GM10266 (cell line): ENCODE data around the gene TUT4.

Experiments used
- DNase-seq: peaks from one replicate; pipeline ENCODE4 v3.0.0; 2012; ENCODE audit errors: extremely low spot score
- TF ChIP-seq, protein P1 (sequence below): IDR thresholded peaks from 2 replicates; pipeline ENCODE4 v1.5.1; 2012; ENCODE audit warnings: mild to moderate bottlenecking, low read depth; ENCODE audit not compliant: control insufficient read depth, insufficient read depth; ENCODE audit errors: missing control alignments

TUT4 gene

GRCh38 chr1:52554756-52555155 is 1.9 kb upstream of the TUT4 start:
- DNase-seq = no peak
- TF ChIP-seq, protein P1, sequence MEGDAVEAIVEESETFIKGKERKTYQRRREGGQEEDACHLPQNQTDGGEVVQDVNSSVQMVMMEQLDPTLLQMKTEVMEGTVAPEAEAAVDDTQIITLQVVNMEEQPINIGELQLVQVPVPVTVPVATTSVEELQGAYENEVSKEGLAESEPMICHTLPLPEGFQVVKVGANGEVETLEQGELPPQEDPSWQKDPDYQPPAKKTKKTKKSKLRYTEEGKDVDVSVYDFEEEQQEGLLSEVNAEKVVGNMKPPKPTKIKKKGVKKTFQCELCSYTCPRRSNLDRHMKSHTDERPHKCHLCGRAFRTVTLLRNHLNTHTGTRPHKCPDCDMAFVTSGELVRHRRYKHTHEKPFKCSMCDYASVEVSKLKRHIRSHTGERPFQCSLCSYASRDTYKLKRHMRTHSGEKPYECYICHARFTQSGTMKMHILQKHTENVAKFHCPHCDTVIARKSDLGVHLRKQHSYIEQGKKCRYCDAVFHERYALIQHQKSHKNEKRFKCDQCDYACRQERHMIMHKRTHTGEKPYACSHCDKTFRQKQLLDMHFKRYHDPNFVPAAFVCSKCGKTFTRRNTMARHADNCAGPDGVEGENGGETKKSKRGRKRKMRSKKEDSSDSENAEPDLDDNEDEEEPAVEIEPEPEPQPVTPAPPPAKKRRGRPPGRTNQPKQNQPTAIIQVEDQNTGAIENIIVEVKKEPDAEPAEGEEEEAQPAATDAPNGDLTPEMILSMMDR = no peak

DNA sequence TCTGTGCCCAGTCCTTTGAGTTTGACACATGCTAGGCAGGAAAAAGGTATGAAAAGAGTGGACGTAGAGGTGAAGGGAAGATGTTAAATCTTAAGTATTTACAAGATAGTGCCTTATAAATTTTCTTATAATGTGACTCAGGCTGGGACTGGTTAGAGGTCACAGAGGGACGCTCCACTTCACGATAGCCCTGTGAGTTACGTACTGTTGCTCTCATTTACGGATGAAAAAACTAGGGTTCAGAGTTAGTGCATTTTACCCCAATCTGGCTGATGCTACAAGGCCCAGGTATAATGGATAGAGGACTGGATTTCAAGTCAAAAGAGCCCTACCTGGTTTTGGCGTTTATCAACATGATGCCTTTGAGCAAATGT is 1.4 kb upstream of the TUT4 start:
- no peak for DNase-seq

DNA sequence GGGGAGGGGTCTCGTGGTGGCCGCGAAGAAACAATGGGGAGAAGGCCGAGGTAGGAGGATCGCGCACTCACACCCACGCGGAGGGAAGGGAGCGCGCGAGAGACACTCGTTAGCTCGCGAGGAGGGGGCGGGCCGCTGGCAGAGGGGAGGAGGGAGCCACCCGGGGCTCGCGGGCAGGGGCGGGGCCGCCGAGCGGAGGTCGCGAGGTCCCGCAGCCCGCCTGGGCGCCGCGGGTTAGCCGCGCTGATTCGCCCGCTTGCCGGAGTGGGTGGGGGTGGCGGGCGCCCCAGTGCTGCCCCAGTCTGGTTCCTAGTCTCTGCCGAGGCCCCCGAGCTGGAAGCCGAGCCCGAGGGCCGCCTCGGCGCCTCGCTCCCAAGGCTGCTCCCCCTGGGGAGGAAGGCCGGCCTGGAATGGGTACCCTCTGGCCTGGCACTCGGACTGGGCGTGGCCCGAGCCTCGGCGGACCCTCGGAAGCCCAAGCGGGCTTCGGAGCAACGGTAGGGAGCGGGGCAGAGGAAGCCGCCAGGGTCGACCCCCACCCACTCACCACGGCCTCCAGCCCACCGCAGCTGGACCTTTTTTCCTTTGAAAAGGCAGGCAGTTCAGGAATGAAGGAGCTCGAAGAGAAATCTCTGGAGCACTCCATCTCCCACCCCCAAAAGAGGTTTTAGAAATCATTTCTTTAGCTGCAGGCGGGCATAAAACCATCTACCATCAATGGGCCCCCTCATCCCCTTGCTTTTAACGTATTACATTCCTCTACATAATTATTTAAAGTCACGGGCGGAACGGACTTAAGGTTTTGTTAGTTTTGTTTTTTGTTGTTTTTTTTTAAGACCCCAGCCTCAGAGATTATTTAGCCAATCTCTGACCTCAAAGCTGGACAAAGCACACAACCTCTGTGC is 722 bp upstream of the TUT4 start:
- peak; percentile 92 for DNase-seq
- TF ChIP-seq, protein P1 = no peak

More for the DNA sequence above, 1.4 kb upstream of the TUT4 start:
- TF ChIP-seq, protein P1 = no peak

DNA sequence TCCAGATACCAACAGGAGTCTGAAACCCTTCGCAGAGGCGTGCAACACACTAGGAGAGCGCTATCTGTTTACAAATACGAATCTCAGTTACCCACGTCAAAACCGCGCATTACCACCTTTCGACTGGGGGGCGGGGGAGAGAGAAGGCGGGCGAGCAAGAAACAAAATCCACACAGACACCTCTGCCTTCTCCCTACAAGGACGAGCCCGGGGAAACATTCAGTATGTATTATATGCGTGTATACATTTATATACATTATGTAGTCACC is 722 bp downstream of the TUT4 start:
- DNase-seq = peak; percentile 55
- TF ChIP-seq, protein P1 = no peak

DNA sequence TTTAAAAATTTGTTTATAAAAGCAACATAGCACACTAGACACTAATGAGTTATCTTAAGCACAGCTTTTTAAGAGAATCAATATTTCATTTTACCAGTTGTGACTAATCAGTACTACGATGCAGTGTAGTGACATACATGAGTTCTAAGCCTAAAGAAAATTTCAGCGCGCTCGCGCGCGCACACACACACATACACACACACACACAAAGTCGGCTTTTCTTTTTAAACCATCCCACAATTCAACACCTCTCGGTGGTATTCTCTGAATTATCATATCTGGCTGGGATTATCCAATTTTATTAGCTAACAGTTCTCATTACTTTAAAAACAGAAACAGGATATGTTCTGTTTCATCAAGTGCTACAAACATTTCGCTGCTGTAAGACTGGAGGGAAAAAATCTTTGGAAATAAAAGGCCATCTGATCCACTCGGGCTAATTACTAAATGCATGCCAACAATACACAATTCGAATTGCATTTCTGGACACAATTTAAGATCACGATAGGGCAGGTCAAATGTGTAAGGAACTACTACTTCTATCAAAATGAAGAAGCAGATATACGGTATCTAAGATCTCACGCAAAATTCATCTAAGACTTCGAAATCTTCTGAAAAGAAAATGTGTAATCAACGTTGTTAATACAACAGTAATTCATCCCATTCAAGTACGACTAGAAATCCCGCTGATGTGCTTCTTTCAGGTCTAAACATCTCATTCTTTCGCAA is 1.2 kb downstream of the TUT4 start:
- TF ChIP-seq, protein P1 = no peak
- no peak for DNase-seq

DNA sequence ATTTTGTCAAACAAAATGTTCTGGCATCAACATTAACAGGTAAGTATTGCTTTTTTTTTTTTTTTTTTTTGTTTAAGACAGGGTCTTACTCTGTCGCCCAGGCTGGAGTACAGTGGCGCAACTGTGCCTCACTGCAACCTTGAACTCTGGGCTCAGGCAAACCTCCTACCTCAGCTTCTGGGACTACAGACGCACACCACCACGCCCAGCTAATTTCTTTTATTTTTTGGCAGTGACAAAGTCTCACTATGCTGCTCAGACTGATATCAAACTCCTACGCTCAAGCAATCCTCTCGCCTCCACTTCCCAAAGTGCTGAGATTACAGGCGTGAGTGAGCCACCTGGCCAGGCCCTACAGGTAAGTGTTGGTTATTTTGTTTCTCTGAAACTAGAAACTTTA is 2.4 kb downstream of the TUT4 start:
- no peak for DNase-seq
- TF ChIP-seq, protein P1 = no peak

DNA sequence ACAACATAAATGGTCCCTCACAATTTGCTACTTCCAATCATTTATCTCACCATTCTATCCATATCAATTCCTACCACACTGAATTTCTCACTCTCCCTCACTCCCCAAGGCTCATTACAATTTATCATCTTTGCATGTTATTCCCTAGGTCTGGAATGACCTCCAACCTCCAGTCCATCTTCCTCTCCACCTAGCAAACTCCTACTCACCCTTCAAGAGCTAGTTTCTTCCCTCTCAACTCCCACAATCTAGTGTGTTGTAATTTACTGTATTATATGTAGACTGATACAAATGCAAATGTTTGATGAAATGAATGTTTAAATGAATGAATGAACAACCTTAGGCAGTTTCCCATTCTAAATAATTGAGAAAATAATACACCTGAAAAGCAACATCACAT is 3.6 kb downstream of the TUT4 start:
- DNase-seq = no peak
- TF ChIP-seq, protein P1 = no peak
